ENCODE data around the gene ZNF227. TPM values are rescaled to one million over a fixed set of nuclear protein-coding genes. Genes with fewer than 3 reads are reported as not detected.

The ZNF227 gene
- total and polyA plus RNA-seq, 9 of the 15 experiments (the other 6 are each of a cell fraction or from before 2014, with no cell fraction given): 3.0 to 15.1 (median 10.0) TPM

GRCh38 chr19:44212250-44212865 is at the start of gene ZNF227 (continued):
- TF ChIP-seq PRDM10 (IDR thresholded peaks at IDR 0.05; ENCODE audit: partially characterized antibody) (peak; percentile 80), ZNF707 (CRISPR knock-in tag; conservative IDR thresholded peaks at IDR 0.05) (no peak), ZNF274 (IDR thresholded peaks at IDR 0.05; ENCODE audit: borderline replicate concordance, low read depth, low read length) (no peak), DEAF1 (CRISPR knock-in tag; IDR thresholded peaks at IDR 0.05) (no peak), KDM2B (CRISPR knock-in tag; IDR thresholded peaks at IDR 0.05) (no peak), LARP7 (IDR thresholded peaks at IDR 0.05) (no peak), ARNT (IDR thresholded peaks at IDR 0.05) (peak in 1 of 2 experiments; percentile 80; a peak in 1 of 4 replicates), ZC3H4 (CRISPR knock-in tag; IDR thresholded peaks at IDR 0.05; ENCODE audit: borderline replicate concordance) (no peak), ESRRA (IDR thresholded peaks at IDR 0.05; ENCODE audit: borderline replicate concordance, low read depth) (no peak), ZNF398 (CRISPR knock-in tag; IDR thresholded peaks at IDR 0.05) (no peak), ZNF584 (CRISPR knock-in tag; IDR thresholded peaks at IDR 0.05; ENCODE audit: low read depth) (no peak), ZNF512 (tag; IDR thresholded peaks at IDR 0.05) (no peak)
